Measurements from ENCODE around the gene TCP11L2. TPM values are rescaled to one million over a fixed set of nuclear protein-coding genes. Genes with fewer than 3 reads are reported as not detected.

TCP11L2 gene
- total and polyA plus RNA-seq, 2 of the 8 experiments (the other 6 are each of a cell fraction or from before 2014, with no cell fraction given): 2.1 to 7.1 TPM

DNA sequence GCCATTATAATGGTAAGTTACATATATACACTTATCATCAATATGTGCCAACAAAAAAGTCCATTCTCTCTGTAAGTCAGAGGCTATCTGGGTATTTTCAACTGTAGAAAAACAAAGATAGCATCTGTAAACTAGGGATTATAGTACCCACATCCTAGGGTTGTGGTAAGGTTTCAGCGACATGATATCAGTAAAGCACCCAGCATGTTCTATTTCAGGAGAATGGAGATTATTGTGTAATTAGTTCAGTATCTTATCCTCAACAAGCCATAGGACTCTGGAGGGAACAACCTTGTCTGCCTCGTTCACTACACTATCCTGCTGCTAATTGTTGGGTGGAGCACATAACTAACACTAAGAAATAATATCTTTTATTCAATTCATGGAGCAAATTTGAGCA lies 35.0 kb upstream of the TCP11L2 start:
- H4K20me1 ChIP-seq (replicated peaks in 1 of 2; ENCODE audit: control insufficient read depth in 1 of 2, insufficient read depth in 2 of 2, low read length in 2 of 2): no peaks in the 10 kb centered on the region
- H2BK20ac ChIP-seq (ENCODE audit: low read length): no peak overlapping the region
- no peaks in the 10 kb centered on the region for H3K36me3 ChIP-seq (ENCODE audit: control insufficient read depth in 2 of 4, insufficient read depth in 4 of 4, low read length in 3 of 4)
- peaks cover 2% of the 10 kb centered on the region; the same call in 1 of the 2 replicates for H3K23me2 ChIP-seq (ENCODE audit: low read depth, low read length)
- no peak overlapping the region for H2AK5ac ChIP-seq (ENCODE audit: low read depth, low read length)
- H3K9ac ChIP-seq (replicated peaks in 1 of 4; ENCODE audit: extremely low read depth in 1 of 4, low read depth in 3 of 4, low read length in 3 of 4): no peak overlapping the region
- H3K79me1 ChIP-seq (ENCODE audit: low read depth, low read length): no peaks in the 10 kb centered on the region; the same call in 1 of the 2 replicates
- no peak overlapping the region for H3K56ac ChIP-seq (replicated peaks; ENCODE audit: insufficient read length, low read depth, low read length)
- 95% methylated on average over 2 of the region's 2 CpGs; no CpG with 5 or more reads in 1 of the 2 experiments for WGBS, 2 experiments (ENCODE audit: extremely low coverage in 1 of 2, insufficient coverage in 1 of 2, insufficient read length in 1 of 2, insufficient replicate concordance in 2 of 2, low coverage in 1 of 2, low lambda C conversion rate in 2 of 2, missing lambda C conversion rate in 1 of 2)
- H3K9me3 ChIP-seq (ENCODE audit: insufficient read depth in 2 of 2, low read depth in 1 of 2, low read length in 1 of 2): no peaks in the 10 kb centered on the region
- H2BK15ac ChIP-seq (ENCODE audit: low read length): no peak overlapping the region
- H3K18ac ChIP-seq (ENCODE audit: extremely low read depth, low read length): no peak overlapping the region
- no peak overlapping the region for H4K91ac ChIP-seq (replicated peaks; ENCODE audit: insufficient read length, low read length)
- CTCF ChIA-PET (ENCODE audit: partially characterized antibody): interaction anchor here (2.3 kb wide), 2 partner anchors 12 to 15 kb away, joined by 7 to 9 read pairs; no protein-coding TSS in a partner anchor
- H4K5ac ChIP-seq (ENCODE audit: insufficient read length, low read depth, low read length): no peak overlapping the region
- H2BK12ac ChIP-seq (ENCODE audit: low read depth, low read length): no peak overlapping the region
- no peak overlapping the region for H3K23ac ChIP-seq (ENCODE audit: insufficient read length)
- H3K4ac ChIP-seq (replicated peaks; ENCODE audit: insufficient read length, low read depth, low read length): no peak overlapping the region
- no peak overlapping the region for H3K4me3 ChIP-seq (ENCODE audit: extremely low read depth in 1 of 4, insufficient read depth in 2 of 4, low read depth in 3 of 4, low read length in 4 of 4)
- H2BK5ac ChIP-seq (ENCODE audit: low read depth, low read length): no peak overlapping the region
- no peak overlapping the region for H4K8ac ChIP-seq (ENCODE audit: extremely low read depth, insufficient read depth, low read length)
- no peaks in the 10 kb centered on the region for H3K27me3 ChIP-seq (replicated peaks in 1 of 4; ENCODE audit: control insufficient read depth in 3 of 4, extremely low read depth in 1 of 4, insufficient read depth in 3 of 4, low read length in 3 of 4)
- no peak for FAIRE-seq
- no peak overlapping the region for H3K27ac ChIP-seq (ENCODE audit: low read depth, low read length)
- H3K4me2 ChIP-seq (ENCODE audit: insufficient read depth in 1 of 2, low read depth in 2 of 2, low read length in 2 of 2): no peak overlapping the region
- no peaks in the 10 kb centered on the region for H3K4me1 ChIP-seq (replicated peaks in 1 of 4; ENCODE audit: control insufficient read depth in 3 of 4, insufficient read depth in 4 of 4, low read length in 3 of 4)
- H3K79me2 ChIP-seq (ENCODE audit: control insufficient read depth in 1 of 2, insufficient read depth in 2 of 2, low read length in 2 of 2): no peaks in the 10 kb centered on the region
- POLR2A ChIA-PET (ENCODE audit: partially characterized antibody): interaction anchor here (0.7 kb wide), 1 partner anchor 34 kb away, joined by 4 read pairs; no protein-coding TSS in a partner anchor
- no peak overlapping the region for H2BK120ac ChIP-seq (replicated peaks; ENCODE audit: low read depth, low read length)
- 0 out of 2 replicates have a peak overlapping the region, but pooled peaks have one; percentile 44 for H2AFZ ChIP-seq (ENCODE audit: low read length)
- H3K14ac ChIP-seq (ENCODE audit: insufficient read length): no peak overlapping the region
- DNase-seq (ENCODE audit: low read depth in 1 of 2, low spot score in 2 of 2): no peak
- TF ChIP-seq NRF1 (IDR thresholded peaks at IDR 0.05; ENCODE audit: low read depth, low read length) (no peak), FOSL1 (IDR thresholded peaks at IDR 0.05; ENCODE audit: insufficient read depth, low read depth, low read length) (no peak), TBP (IDR thresholded peaks at IDR 0.05; ENCODE audit: low read depth, low read length) (no peak), YY1 (IDR thresholded peaks at IDR 0.05; ENCODE audit: low read depth, low read length) (no peak), USF2 (IDR thresholded peaks at IDR 0.05; ENCODE audit: low read length) (no peak), TAF1 (IDR thresholded peaks at IDR 0.05; ENCODE audit: low read depth, low read length) (no peak), SIRT6 (IDR thresholded peaks at IDR 0.05; ENCODE audit: low read length) (no peak), EGR1 (IDR thresholded peaks at IDR 0.05; ENCODE audit: borderline replicate concordance, low read depth, low read length) (no peak), GTF2F1 (IDR thresholded peaks at IDR 0.05; ENCODE audit: borderline replicate concordance, low read depth, low read length) (no peak), HDAC2 (IDR thresholded peaks at IDR 0.05; ENCODE audit: borderline replicate concordance in 1 of 2, low read depth in 2 of 2, low read length in 2 of 2) (no peak)
- TF ChIP-seq, protein P1, sequence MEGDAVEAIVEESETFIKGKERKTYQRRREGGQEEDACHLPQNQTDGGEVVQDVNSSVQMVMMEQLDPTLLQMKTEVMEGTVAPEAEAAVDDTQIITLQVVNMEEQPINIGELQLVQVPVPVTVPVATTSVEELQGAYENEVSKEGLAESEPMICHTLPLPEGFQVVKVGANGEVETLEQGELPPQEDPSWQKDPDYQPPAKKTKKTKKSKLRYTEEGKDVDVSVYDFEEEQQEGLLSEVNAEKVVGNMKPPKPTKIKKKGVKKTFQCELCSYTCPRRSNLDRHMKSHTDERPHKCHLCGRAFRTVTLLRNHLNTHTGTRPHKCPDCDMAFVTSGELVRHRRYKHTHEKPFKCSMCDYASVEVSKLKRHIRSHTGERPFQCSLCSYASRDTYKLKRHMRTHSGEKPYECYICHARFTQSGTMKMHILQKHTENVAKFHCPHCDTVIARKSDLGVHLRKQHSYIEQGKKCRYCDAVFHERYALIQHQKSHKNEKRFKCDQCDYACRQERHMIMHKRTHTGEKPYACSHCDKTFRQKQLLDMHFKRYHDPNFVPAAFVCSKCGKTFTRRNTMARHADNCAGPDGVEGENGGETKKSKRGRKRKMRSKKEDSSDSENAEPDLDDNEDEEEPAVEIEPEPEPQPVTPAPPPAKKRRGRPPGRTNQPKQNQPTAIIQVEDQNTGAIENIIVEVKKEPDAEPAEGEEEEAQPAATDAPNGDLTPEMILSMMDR (IDR thresholded peaks at IDR 0.05; ENCODE audit: control extremely low read depth in 1 of 3, insufficient read depth in 1 of 3, low read depth in 1 of 3, low read length in 3 of 3): no peak
